ENCODE measurements around the gene AP1M1. TPM values are rescaled to one million over a fixed set of nuclear protein-coding genes. Genes with fewer than 3 reads are reported as not detected.

The AP1M1 gene
- total RNA-seq, 1 donor from 2014 or later: 105 TPM

- H3K4me3 ChIP-seq (ENCODE audit: low read depth, low read length): no peak overlapping the region
- no peak for TF ChIP-seq CTCF (conservative IDR thresholded peaks at IDR 0.05; ENCODE audit: low read depth, low read length)
- DNase-seq (ENCODE audit: low read depth): no peak
Measured at GRCh38 chr19:16228637-16229321, 31.1 kb downstream of the AP1M1 start.

GRCh38 chr19:16229322-16229641 is 31.6 kb downstream of the AP1M1 start:
- H3K4me3 ChIP-seq (ENCODE audit: low read depth, low read length): no peak overlapping the region
- DNase-seq (ENCODE audit: low read depth): no peak
- TF ChIP-seq CTCF (conservative IDR thresholded peaks at IDR 0.05; ENCODE audit: low read depth, low read length): no peak

- H3K4me3 ChIP-seq (ENCODE audit: low read depth, low read length): no peak overlapping the region
- no peak for DNase-seq (ENCODE audit: low read depth)
- TF ChIP-seq CTCF (conservative IDR thresholded peaks at IDR 0.05; ENCODE audit: low read depth, low read length): no peak
Measured at GRCh38 chr19:16232127-16232526, 34.4 kb downstream of the AP1M1 start.

GRCh38 chr19:16232568-16232967 is 34.9 kb downstream of the AP1M1 start:
- no peak overlapping the region for H3K4me3 ChIP-seq (ENCODE audit: low read depth, low read length)
- no peak for TF ChIP-seq CTCF (conservative IDR thresholded peaks at IDR 0.05; ENCODE audit: low read depth, low read length)
- DNase-seq (ENCODE audit: low read depth): no peak

- no peak overlapping the region for H3K4me3 ChIP-seq (ENCODE audit: low read depth, low read length)
- no peak for TF ChIP-seq CTCF (conservative IDR thresholded peaks at IDR 0.05; ENCODE audit: low read depth, low read length)
- no peak for DNase-seq (ENCODE audit: low read depth)
Measured at GRCh38 chr19:16233081-16233776, 35.5 kb downstream of the AP1M1 start.

GRCh38 chr19:16233836-16234551 is 36.3 kb downstream of the AP1M1 start:
- no peak overlapping the region for H3K4me3 ChIP-seq (ENCODE audit: low read depth, low read length)
- TF ChIP-seq CTCF (conservative IDR thresholded peaks at IDR 0.05; ENCODE audit: low read depth, low read length): no peak
- no peak for DNase-seq (ENCODE audit: low read depth)

All from epithelial cell of proximal tubule (primary cell).